AG04450 (cell line): ENCODE data around the gene ABLIM2. TPM values are rescaled to one million over a fixed set of nuclear protein-coding genes. Genes with fewer than 3 reads are reported as not detected.

ENCODE experiments used
- CTCF ChIA-PET: fragments of 300-600, 350-600 bp; formaldehyde crosslinking; extraction: SDS; loops from one replicate; lab custom pipeline; 2022; ENCODE audit warnings: antibody characterized with exemption, inconsistent platforms; lab: Charles Lee
- POLR2A ChIA-PET: fragments of 350-600 bp; formaldehyde crosslinking; extraction: SDS; loops from one replicate; lab custom pipeline; 2021; ENCODE audit warnings: antibody characterized with exemption, inconsistent platforms; lab: Yijun Ruan, JAX
- DNase-seq: peaks from one replicate; pipeline ENCODE4 v3.0.0-alpha.2; 2011; ENCODE audit warnings: low read depth, low spot score
- H3K27ac ChIP-seq: one replicate; pipeline ENCODE4 v1.5.1; 2012; ENCODE audit warnings: low read depth, low read length, control low read depth
- H3K27me3 ChIP-seq: one replicate; pipeline ENCODE4 v1.6.0; 2012; ENCODE audit warnings: low read length; ENCODE audit not compliant: control insufficient read depth, insufficient read depth
- H3K4me3 ChIP-seq: 2 replicates; pipeline ENCODE4 v1.5.1; 2011; ENCODE audit warnings: mild to moderate bottlenecking, low read depth, low read length, control low read depth
- H3K9me3 ChIP-seq: 2 replicates; pipeline ENCODE4 v1.5.1; 2012; ENCODE audit warnings: low read length; ENCODE audit not compliant: control insufficient read depth, insufficient read depth
- CTCF ChIP-seq: IDR thresholded peaks from 2 replicates; pipeline ENCODE4 v1.5.1; 2011; ENCODE audit warnings: low read depth, low read length, control low read depth, inconsistent platforms
- polyA plus RNA-seq: library from polyadenylated mRNA; depleted of rRNA; stranded (reverse); fragments of >200 nt; gene quantifications from 2 replicates; pipeline ENCODE4 v1.2.3, GENCODE V29; 2011

ABLIM2 gene
- polyA plus RNA-seq, 1 experiment = not detected

DNA sequence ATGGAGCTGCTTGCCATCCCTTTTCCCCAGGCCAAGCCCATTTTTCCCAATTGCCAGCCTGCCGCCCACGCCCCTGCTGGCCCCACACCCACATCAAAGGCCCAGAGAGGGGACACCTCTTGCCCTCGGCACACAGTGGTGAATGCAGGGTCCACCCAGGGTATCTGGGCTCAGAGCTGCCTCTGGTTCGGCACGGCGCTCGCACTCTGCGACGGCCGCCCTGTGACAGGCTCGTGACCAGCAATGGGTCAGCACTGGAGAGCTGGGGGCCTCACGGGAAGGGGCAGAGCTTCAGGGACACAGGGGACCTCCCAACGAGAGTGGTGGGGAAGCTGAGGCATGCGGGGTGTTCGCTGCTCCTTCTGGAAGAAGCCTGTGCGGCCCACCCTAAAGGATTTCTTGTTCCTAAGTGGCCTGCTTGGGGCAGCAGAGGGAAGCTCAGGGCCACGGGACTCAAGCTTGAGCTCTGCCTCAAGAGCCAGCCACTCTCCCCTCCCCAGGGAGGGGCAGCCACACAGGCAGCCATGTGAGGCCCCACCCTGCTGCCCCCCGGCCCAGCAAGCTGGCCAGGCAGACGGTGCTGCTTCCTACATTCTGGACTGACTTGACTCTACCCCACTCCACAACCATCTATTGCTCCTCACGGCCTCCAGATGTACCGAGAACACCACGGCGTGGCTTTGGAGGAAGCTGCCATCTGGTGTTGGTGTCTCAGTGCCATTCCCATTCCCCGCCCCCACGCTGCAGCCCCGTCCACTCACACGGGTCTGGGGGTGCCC is 73.7 kb downstream of the ABLIM2 start:
- H3K27ac ChIP-seq = no peak overlapping the region
- no peak for DNase-seq
- ChIA-PET CTCF (no interaction called here), POLR2A (no interaction called here)
- no peaks in the 10 kb centered on the region for H3K9me3 ChIP-seq
- no peak overlapping the region for H3K4me3 ChIP-seq
- H3K27me3 ChIP-seq = peaks cover 41% of the 10 kb centered on the region
- no peak for TF ChIP-seq CTCF

GRCh38 chr4:8084031-8084660 is 74.5 kb downstream of the ABLIM2 start:
- no peaks in the 10 kb centered on the region for H3K9me3 ChIP-seq
- CTCF ChIA-PET = no interaction called here
- H3K4me3 ChIP-seq = no peak overlapping the region
- POLR2A ChIA-PET = no interaction called here
- peaks cover 46% of the 10 kb centered on the region for H3K27me3 ChIP-seq
- no peak for TF ChIP-seq CTCF
- DNase-seq = no peak
- no peak overlapping the region for H3K27ac ChIP-seq

DNA sequence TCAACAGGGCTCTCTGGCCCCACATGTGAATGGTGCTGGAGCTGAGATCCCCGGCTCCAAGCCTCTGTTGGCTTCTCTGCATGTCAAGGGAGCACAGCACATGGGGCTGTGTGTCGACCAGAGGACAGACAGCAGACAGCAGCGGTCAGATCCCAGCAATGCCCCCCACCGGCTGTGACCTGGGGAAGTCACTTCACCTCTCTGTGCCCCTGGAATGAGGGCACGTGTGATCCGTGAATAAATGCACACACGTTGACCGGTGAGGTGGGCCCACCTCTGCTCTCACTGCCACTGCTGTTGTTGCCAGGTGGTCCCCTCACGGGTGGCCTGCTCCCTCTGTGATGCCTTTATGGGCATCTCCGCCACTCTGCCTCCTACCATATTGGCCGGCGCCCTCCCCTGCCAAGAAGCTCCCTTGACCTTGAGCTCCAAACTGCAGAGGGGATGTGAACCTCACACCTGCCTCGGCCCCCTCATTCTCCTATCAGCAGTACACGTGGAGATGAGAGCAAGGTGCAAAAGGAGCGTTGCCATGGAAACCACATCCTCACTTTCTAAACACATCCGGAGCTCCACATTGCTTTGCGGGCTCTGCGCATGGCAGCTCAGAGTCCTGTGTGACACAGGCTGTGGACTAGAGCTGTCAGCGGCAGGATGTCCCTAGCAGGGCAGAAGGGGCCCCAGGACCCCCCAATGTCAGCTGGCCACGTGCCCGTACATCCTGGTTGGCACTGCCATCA is 75.4 kb downstream of the ABLIM2 start:
- CTCF ChIA-PET = no interaction called here
- Histone ChIP-seq H3K9me3 (no peaks in the 10 kb centered on the region), H3K4me3 (no peak overlapping the region), H3K27ac (no peak overlapping the region), H3K27me3 (peaks cover 53% of the 10 kb centered on the region)
- POLR2A ChIA-PET = no interaction called here
- no peak for TF ChIP-seq CTCF
- DNase-seq = no peak

DNA sequence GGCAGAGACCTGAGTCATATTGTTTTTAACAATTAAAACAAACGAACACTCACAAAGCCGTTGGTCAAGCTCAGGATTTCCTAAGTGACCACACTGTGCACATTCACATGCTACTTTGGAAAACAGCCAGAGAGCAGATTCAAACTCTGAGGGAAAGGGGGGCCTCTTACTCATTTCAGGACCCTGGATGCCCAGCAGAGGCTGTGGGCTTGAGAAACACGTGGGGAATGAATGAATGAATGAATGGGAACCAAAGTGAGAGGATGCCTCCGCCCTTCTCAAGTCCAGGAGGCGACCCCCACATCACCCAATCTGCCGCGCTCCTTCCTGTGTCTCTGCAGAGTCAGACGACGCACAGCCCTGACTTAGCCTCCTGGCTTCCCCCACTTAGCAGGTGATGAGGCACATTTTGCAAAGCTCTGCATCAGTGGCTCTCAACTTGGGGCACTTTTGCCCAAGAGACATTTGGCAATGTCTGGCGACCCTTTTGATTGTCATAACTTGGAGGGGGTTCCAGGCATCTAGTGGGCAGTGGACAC is 76.0 kb downstream of the ABLIM2 start:
- Histone ChIP-seq H3K4me3 (no peak overlapping the region), H3K9me3 (no peaks in the 10 kb centered on the region), H3K27ac (no peak overlapping the region), H3K27me3 (peaks cover 56% of the 10 kb centered on the region)
- POLR2A ChIA-PET = no interaction called here
- CTCF ChIA-PET = no interaction called here
- TF ChIP-seq CTCF = no peak
- DNase-seq = no peak
